HUES48 (cell line): ENCODE data around the gene GADD45GIP1.
"Not testable (repeated sequence)": the region's sequence is repeated elsewhere in the genome, so short reads cannot be mapped to it uniquely, and the experiment has no call there.

Experiments used
- H3K27ac ChIP-seq: one replicate; pipeline ENCODE4 v1.7.0; 2013; ENCODE audit warnings: low read depth, low read length, inconsistent platforms
- H3K27me3 ChIP-seq: 2 replicates; pipeline ENCODE4 v1.6.1; 2013; ENCODE audit warnings: mild to moderate bottlenecking, low read length; ENCODE audit not compliant: control insufficient read depth, insufficient read depth
- H3K36me3 ChIP-seq: 2 replicates; pipeline ENCODE4 v1.6.1; 2013; ENCODE audit warnings: low read length; ENCODE audit not compliant: control insufficient read depth, insufficient read depth
- H3K4me1 ChIP-seq: 2 replicates; pipeline ENCODE4 v1.6.1; 2013; ENCODE audit warnings: mild to moderate bottlenecking, low read length; ENCODE audit not compliant: control insufficient read depth, insufficient read depth
- H3K4me3 ChIP-seq: 2 replicates; pipeline ENCODE4 v1.5.1; 2013; ENCODE audit warnings: mild to moderate bottlenecking, low read depth, low read length
- H3K9ac ChIP-seq: 2 replicates; pipeline ENCODE4 v1.6.1; 2013; ENCODE audit warnings: mild to moderate bottlenecking, low read depth, low read length, moderate library complexity
- H3K9me3 ChIP-seq: 2 replicates; pipeline ENCODE4 v1.6.1; 2013; ENCODE audit warnings: low read length; ENCODE audit not compliant: control insufficient read depth, insufficient read depth

The GADD45GIP1 gene

GRCh38 chr19:12955575-12955974 is 1.4 kb downstream of the GADD45GIP1 start:
- H3K36me3 ChIP-seq, result peaks cover 44% of the 10 kb centered on the region
- H3K4me3 ChIP-seq, result peak overlapping the region; percentile 98
- H3K9me3 ChIP-seq, H3K27me3 ChIP-seq, H3K9ac ChIP-seq, H3K27ac ChIP-seq: not testable (repeated sequence)
- peaks cover 15% of the 10 kb centered on the region for H3K4me1 ChIP-seq

GRCh38 chr19:12954612-12954962 is 2.4 kb downstream of the GADD45GIP1 start:
- Histone ChIP-seq H3K36me3 (peaks cover 52% of the 10 kb centered on the region), H3K4me3 (no peak overlapping the region), H3K4me1 (peaks cover 15% of the 10 kb centered on the region), H3K9me3 (no peaks in the 10 kb centered on the region), H3K27ac (no peak overlapping the region), H3K27me3 (no peaks in the 10 kb centered on the region), H3K9ac (no peak overlapping the region)

GRCh38 chr19:12953799-12954611 is 3.0 kb downstream of the GADD45GIP1 start:
- H3K4me1 ChIP-seq, result peaks cover 15% of the 10 kb centered on the region
- no peak overlapping the region for H3K4me3 ChIP-seq
- no peaks in the 10 kb centered on the region for H3K27me3 ChIP-seq
- H3K9me3 ChIP-seq, result no peaks in the 10 kb centered on the region
- no peak overlapping the region for H3K27ac ChIP-seq
- H3K36me3 ChIP-seq, result peaks cover 58% of the 10 kb centered on the region
- H3K9ac ChIP-seq, result no peak overlapping the region

GRCh38 chr19:12953138-12953798 is 3.8 kb downstream of the GADD45GIP1 start:
- H3K36me3 ChIP-seq, result peaks cover 65% of the 10 kb centered on the region
- H3K9ac ChIP-seq, result no peak overlapping the region
- no peaks in the 10 kb centered on the region for H3K27me3 ChIP-seq
- H3K4me3 ChIP-seq, result no peak overlapping the region
- peaks cover 15% of the 10 kb centered on the region for H3K4me1 ChIP-seq
- H3K27ac ChIP-seq, result peak overlapping the region; percentile 8
- H3K9me3 ChIP-seq, result no peaks in the 10 kb centered on the region

- H3K27ac ChIP-seq, result peak overlapping the region; percentile 47
- peaks cover 15% of the 10 kb centered on the region for H3K4me1 ChIP-seq
- H3K36me3 ChIP-seq, result peaks cover 72% of the 10 kb centered on the region
Measured at GRCh38 chr19:12952488-12953137, 4.4 kb downstream of the GADD45GIP1 start.

GRCh38 chr19:12952050-12952449 is 5.0 kb downstream of the GADD45GIP1 start:
- peaks cover 18% of the 10 kb centered on the region for H3K4me1 ChIP-seq
- H3K9ac ChIP-seq, H3K4me3 ChIP-seq, H3K27me3 ChIP-seq, H3K9me3 ChIP-seq: not testable (repeated sequence)
- H3K27ac ChIP-seq, result peak overlapping the region; percentile 4
- peaks cover 73% of the 10 kb centered on the region for H3K36me3 ChIP-seq

More at GRCh38 chr19:12952488-12953137, 4.4 kb downstream of the GADD45GIP1 start:
- Histone ChIP-seq H3K9me3 (no peaks in the 10 kb centered on the region), H3K9ac (no peak overlapping the region; the same call in 1 of the 2 replicates), H3K27me3 (no peaks in the 10 kb centered on the region), H3K4me3 (no peak overlapping the region)

GRCh38 chr19:12949363-12950283 is 7.4 kb downstream of the GADD45GIP1 start:
- Histone ChIP-seq H3K9ac (no peak overlapping the region), H3K27me3 (no peaks in the 10 kb centered on the region), H3K36me3 (peaks cover 70% of the 10 kb centered on the region), H3K4me1 (0 out of 2 replicates have a peak, but pooled peaks cover 14% of the 10 kb centered on the region), H3K4me3 (no peak overlapping the region), H3K9me3 (no peaks in the 10 kb centered on the region), H3K27ac (no peak overlapping the region)

- Histone ChIP-seq H3K27ac (no peak overlapping the region), H3K36me3 (peaks cover 70% of the 10 kb centered on the region), H3K9ac (no peak overlapping the region)
Measured at GRCh38 chr19:12948612-12949362, 8.2 kb downstream of the GADD45GIP1 start.

GRCh38 chr19:12947702-12948611 is 9.1 kb downstream of the GADD45GIP1 start:
- H3K9me3 ChIP-seq, result no peaks in the 10 kb centered on the region
- H3K27me3 ChIP-seq, result no peaks in the 10 kb centered on the region
- H3K4me3 ChIP-seq, result no peak overlapping the region
- 0 out of 2 replicates have a peak, but pooled peaks cover 14% of the 10 kb centered on the region for H3K4me1 ChIP-seq
- H3K36me3 ChIP-seq, result peaks cover 70% of the 10 kb centered on the region
- H3K9ac ChIP-seq, result no peak overlapping the region
- H3K27ac ChIP-seq, result no peak overlapping the region

More at GRCh38 chr19:12948612-12949362, 8.2 kb downstream of the GADD45GIP1 start:
- no peak overlapping the region for H3K4me3 ChIP-seq
- H3K9me3 ChIP-seq, result no peaks in the 10 kb centered on the region
- no peaks in the 10 kb centered on the region for H3K27me3 ChIP-seq
- H3K4me1 ChIP-seq, result 0 out of 2 replicates have a peak, but pooled peaks cover 14% of the 10 kb centered on the region
